ENCODE measurements around the gene PARP8. TPM values are rescaled to one million over a fixed set of nuclear protein-coding genes. Genes with fewer than 3 reads are reported as not detected.
A peak's percentile ranks its signal among the peaks of the same experiment; 100 is the strongest.
"Not testable (repeated sequence)": the region's sequence is repeated elsewhere in the genome, so short reads cannot be mapped to it uniquely, and the experiment has no call there.

Gene PARP8
- total RNA-seq, 1 donor from 2014 or later, result 28.6 TPM

DNA sequence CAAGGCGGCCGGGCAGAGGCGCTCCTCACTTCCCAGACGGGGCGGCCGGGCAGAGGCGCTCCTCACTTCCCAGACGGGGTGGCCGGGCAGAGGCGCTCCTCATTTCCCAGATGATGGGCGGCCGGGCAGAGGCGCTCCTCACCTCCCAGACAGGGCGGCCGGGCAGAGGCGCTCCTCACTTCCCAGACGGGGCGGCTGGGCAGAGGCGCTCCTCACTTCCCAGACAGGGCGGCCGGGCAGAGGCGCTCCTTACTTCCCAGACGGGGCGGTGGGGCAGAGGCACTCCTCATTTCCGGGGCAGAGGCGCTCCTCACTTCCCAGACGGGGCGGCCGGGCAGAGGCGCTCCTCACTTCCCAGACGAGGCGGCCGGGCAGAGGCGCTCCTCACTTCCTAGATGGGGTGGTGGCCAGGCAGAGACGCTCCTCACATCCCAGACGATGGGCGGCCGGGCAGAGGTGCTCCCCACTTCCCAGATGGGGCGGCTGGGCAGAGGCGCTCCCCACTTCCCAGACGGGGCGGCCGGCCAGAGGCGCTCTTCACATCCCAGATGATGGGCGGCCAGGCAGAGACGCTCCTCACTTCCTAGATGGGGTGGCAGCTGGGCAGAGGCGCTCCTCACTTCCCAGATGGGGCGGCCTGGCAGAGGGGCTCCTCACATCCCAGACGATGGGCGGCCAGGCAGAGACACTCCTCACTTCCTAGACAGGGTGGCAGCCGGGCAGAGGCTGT is 108.2 kb downstream of the PARP8 start:
- not testable (repeated sequence) for DNase-seq (ENCODE audit: low read depth)

- DNase-seq (ENCODE audit: low read depth), result peak; percentile 73
Measured at GRCh38 chr5:50786073-50786472, 119.6 kb downstream of the PARP8 start.

DNA sequence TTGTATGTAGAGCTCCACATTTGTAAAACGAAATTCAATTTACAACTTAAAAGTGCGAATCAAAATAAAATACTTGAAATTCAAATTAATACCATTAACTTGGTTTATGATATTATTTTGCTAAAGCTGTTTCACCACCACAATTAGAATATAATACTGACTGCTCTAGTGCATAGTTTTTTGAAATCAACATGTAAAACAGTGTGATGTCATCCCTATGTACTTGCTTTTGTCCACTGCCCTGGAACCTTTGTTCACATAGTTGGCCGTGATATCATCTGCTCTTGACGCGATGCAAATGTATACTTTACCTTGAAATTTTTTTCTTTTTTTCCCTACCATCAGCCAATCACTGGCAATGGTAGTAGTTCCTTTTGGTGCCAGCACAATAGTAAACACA is 125.4 kb downstream of the PARP8 start:
- DNase-seq (ENCODE audit: low read depth), result no peak

DNA sequence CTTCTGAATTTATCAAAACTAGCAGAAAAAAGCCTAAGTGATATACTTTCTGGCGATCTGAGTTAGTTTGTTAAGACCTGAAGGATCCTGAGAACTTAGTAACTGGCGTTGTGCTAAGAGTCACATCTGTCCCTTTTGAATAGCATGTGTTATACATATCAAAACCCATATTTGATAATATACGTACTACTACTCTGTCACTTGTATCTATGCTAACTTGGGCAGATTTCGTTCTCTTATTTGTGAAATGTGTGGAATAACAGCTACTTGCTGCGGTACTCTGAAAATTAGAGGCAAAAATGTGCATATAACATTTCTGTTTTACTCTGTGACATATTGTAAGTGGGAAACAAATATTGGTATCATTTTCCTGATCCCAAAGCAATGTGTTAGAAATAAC is 126.4 kb downstream of the PARP8 start:
- no peak for DNase-seq (ENCODE audit: low read depth)

DNA sequence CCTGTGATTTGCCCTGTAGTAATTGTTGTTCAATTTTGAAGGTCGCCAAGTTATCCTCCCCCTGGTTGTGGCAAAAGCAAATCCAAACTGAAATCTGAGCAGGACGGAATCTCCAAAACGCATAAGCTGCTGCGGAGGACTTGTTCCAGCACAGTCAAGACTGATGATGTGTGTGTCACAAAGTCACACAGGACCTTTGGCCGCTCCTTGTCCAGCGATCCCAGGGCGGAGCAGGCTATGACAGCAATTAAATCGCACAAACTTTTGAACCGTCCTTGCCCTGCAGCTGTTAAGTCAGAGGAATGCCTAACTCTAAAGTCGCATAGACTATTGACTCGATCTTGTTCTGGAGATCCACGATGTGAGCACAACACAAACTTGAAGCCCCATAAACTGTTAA is 128.4 kb downstream of the PARP8 start:
- DNase-seq (ENCODE audit: low read depth), result no peak

DNA sequence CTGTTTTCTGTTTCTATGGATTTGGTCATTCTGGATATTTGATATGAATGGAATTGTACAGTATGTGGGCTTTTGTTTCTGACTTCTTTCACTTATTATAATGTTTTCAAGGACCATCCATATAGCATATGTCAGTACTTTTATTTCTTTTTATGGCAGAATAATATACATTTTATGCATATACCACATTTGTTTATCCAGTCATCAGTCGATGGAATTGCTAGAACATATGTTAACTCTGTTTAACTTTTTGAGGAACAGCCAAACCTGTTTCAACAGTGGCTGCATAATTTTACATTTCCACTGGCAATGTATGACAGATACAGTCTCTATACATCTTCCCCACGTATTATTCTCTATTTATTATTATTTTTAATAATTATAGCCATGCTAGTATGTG is 131.6 kb downstream of the PARP8 start:
- DNase-seq (ENCODE audit: low read depth), result no peak

DNA sequence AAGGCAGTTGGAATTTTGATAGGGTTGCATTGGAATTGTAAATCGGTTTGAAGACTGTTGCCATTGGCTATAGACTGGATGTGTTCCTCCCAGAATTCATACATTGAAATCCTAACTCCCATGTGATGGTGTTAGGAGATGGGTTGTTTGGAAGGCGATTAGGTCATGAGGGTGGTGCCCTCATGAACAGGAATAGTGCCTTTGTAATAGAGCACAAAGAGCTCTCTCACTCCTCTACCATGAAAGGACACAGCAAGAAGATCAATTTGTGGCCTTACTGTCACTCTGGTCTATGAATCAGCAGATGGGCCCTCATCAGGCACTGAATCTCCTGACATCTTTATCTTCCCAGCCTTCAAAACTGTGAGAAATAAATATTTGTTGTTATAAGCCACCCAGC is 133.2 kb downstream of the PARP8 start:
- no peak for DNase-seq (ENCODE audit: low read depth)

- DNase-seq (ENCODE audit: low read depth), result no peak
Measured at GRCh38 chr5:50800410-50800809, 134.0 kb downstream of the PARP8 start.

DNA sequence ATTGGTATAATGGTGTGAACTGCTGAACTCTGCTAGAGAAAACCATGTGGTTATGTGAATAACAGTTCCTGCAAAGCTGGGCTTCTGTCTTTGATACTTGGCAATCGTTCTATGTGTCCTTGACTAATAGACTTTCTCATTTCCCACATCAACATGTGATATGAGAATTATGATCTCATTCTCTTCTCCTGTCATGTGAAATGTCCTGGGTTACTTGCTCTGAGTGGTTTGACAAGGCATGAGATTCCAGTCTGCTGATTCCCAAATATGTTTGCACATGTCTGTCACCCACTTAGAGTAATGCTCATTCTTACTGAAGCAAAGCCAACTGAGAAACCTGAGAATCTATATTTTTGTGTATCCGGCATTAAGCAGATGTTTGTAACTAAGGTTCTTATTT is 141.2 kb downstream of the PARP8 start:
- peak; percentile 66 for DNase-seq (ENCODE audit: low read depth)

DNA sequence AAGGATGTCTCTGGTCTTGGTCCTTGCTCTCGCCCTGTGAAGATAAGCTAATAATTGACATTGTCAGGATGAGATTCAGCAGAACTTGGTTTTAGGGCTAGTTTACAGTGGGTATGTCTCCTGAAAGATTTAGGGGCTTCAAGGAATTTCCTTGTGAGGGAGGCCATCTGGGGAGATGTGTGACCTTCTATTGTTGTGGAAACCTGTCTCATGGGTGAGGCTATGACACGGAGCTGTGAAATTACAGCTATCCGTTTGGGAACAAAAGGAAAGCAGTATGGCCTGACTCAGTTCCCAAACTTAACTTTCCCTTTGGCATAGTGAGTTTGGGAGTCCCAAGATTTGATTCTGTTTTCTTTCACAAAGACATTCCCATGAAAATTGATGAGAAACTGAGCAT is 142.0 kb downstream of the PARP8 start:
- peak; percentile 4 for DNase-seq (ENCODE audit: low read depth)

- not testable (repeated sequence) for DNase-seq (ENCODE audit: low read depth)
Measured at GRCh38 chr5:50811746-50812145, 145.3 kb downstream of the PARP8 start.

- no peak for DNase-seq (ENCODE audit: low read depth)
Measured at GRCh38 chr5:50813691-50814090, 147.3 kb downstream of the PARP8 start.

GRCh38 chr5:50814556-50814955 is 148.1 kb downstream of the PARP8 start:
- no peak for DNase-seq (ENCODE audit: low read depth)

DNA sequence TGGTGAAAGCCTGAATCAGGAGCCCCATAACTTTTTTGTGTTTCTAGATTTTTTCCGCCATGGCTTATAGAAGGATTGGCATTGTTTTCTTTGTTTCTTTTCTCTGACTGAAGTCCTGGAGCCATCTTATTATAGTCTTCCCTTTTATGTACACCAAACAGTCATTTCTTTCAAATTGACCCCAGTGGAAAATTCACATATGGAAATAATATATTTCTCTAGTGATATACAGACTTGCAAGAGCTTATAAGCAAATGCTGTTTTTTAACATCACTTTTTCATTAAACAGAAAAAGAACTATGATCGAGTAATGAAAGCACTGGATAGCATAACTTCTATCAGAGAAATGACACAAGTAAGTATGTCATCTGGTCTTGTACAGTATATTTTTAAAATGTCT is 155.6 kb downstream of the PARP8 start:
- DNase-seq (ENCODE audit: low read depth), result no peak

DNA sequence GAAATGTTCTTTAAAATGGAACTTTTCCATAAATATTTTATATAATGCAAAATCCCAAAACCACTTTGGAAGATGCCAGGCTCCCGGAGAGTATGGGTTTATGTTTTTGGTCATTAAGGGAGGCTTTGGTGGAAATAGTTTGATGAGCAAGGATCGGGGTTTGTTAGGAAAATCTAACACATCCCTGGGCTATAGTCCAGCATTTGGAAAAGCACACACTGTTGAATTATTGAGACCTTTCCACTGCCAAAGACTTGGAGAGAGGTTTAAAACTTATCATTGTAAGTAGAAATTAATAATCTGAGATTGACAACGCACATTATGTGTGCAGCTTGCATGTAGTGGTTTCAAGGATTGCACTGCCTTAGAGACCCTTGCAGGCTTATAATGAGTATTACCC is 156.3 kb downstream of the PARP8 start:
- DNase-seq (ENCODE audit: low read depth), result no peak

- no peak for DNase-seq (ENCODE audit: low read depth)
Measured at GRCh38 chr5:50823568-50823967, 157.1 kb downstream of the PARP8 start.

DNA sequence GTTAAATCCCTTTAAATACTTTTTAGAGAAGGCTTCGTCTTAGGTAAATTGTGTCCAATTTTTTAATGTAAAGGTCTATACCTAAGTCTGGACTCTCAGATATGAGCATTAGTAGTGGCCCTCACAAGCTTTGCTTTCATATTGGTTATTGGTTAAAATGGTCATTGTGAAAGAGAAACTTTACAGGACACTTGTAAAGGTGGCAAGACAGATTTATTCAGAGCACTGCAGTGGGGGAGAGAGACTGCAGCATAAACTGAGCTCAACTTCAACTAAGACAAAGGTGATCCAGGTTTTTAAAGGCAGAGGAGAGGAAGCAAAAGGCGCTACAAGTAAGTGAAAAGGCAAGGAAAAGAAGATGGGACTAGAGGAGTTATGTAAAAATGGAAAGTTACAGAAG is 157.7 kb downstream of the PARP8 start:
- DNase-seq (ENCODE audit: low read depth), result no peak

DNA sequence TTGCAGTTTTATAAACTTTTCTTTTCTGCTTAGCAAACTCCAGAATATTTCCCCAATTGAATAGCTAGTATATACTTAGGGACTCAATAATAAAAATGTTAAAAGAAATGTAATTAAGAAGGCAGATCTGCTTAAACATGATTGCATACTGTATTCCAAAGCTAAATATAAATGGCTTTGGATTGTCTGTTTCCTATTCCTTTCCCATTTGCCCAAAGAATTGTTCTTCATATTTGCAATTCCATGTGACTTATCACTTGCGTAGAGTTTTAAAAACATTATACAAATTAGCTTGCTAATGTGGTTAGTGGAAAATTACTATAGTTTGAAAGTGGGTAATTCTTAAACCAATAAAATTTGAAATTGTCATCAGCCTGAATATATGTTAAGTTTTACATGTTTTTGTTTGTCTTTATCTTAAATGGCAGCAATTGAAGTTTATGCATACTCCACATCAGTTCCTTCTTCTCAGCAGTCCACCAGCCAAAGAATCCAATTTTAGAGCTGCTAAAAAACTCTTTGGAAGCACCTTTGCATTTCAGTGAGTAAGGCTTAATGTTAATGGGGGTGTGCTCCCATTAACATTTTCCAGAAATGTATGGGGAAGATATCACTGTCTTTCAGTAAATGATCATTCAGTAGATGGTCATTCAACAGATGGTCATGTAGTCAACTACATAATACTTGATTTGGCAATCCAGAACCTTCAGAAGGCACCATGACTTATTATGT is 161.2 kb downstream of the PARP8 start:
- no peak for DNase-seq (ENCODE audit: low read depth)

GRCh38 chr5:50829023-50829422 is 162.6 kb downstream of the PARP8 start:
- DNase-seq (ENCODE audit: low read depth), result no peak

DNA sequence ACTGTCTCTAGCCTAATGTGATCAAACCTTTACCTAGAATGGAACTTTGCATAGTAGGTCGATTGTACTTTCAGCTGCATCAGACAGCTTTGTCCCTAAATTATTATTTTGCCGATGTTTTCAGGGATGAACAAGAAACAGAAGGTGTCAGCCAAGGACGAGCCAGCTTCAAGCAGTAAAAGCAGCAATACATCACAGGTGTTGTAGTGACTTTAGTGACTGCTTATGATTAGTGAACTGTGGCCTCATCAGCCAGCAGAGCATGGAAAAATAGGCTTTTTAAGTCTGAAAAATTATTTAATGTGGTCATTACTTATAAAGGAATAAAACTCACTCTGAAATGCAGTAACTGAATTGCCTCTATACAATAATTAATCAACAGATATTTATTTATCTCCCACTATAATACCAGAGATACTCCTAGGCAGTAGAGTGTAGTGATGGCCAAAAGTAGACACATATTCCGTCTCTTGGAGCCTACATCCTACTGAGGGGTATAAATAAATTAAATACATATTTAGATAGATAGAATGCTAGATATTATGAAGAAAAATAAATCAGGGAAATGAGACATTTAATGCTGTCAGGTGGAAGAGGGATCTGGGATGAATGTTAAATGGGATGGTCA is 166.3 kb downstream of the PARP8 start:
- no peak for DNase-seq (ENCODE audit: low read depth)

GRCh38 chr5:50836356-50836755 is 169.9 kb downstream of the PARP8 start:
- DNase-seq (ENCODE audit: low read depth), result no peak

GRCh38 chr5:50839472-50839871 is 173.0 kb downstream of the PARP8 start:
- DNase-seq (ENCODE audit: low read depth), result no peak

DNA sequence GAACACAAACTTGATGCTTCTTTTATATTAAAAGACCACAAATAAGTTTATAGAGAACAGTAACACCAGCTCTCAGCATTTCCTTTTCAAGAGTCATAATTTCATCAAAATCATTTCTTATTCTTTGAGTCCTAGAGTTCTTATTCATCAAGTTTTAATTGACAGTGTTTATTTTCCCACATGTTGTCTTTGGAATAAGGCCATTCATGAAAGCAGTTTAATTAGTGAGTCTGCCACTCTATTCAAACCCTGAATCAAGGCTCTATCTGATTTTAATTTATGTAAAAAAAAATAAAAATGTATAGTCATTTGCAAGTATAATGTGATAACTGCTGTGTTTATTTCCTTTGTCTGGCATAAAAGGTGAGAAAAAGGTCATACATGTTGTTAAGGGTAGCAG is 176.7 kb downstream of the PARP8 start:
- no peak for DNase-seq (ENCODE audit: low read depth)

All from renal cortical epithelial cell (primary cell).